ENCODE data around the gene ITPK1. TPM values are rescaled to one million over a fixed set of nuclear protein-coding genes. Genes with fewer than 3 reads are reported as not detected.

The ITPK1 gene
- polyA plus RNA-seq, 4 donors, result 30.4 to 34.3 (median 31.7) TPM

GRCh38 chr14:92997343-92998061 lies 118.2 kb downstream of the ITPK1 start:
- DNase-seq (ENCODE audit: low read depth in 4 of 4, low spot score in 3 of 4), result no peak

- DNase-seq (ENCODE audit: low read depth in 4 of 4, low spot score in 3 of 4), result no peak
Measured at GRCh38 chr14:92995620-92996019, 120.1 kb downstream of the ITPK1 start.

- no peak for DNase-seq (ENCODE audit: low read depth in 4 of 4, low spot score in 3 of 4)
Measured at GRCh38 chr14:92994942-92995341, 120.8 kb downstream of the ITPK1 start.

- no peak for DNase-seq (ENCODE audit: low read depth in 4 of 4, low spot score in 3 of 4)
Measured at GRCh38 chr14:92994131-92994676, 121.5 kb downstream of the ITPK1 start.

- DNase-seq (ENCODE audit: low read depth in 4 of 4, low spot score in 3 of 4), result no peak
Measured at GRCh38 chr14:92993302-92993701, 122.4 kb downstream of the ITPK1 start.

- no peak for DNase-seq (ENCODE audit: low read depth in 4 of 4, low spot score in 3 of 4)
Measured at GRCh38 chr14:92991536-92991935, 124.2 kb downstream of the ITPK1 start.

GRCh38 chr14:92990456-92991430 lies 125.0 kb downstream of the ITPK1 start:
- DNase-seq (ENCODE audit: low read depth in 4 of 4, low spot score in 3 of 4), result no peak

- DNase-seq (ENCODE audit: low read depth in 4 of 4, low spot score in 3 of 4), result no peak
Measured at GRCh38 chr14:92988786-92989755, 126.7 kb downstream of the ITPK1 start.

- no peak for DNase-seq (ENCODE audit: low read depth in 4 of 4, low spot score in 3 of 4)
Measured at GRCh38 chr14:92987713-92988510, 127.8 kb downstream of the ITPK1 start.

GRCh38 chr14:92987148-92987570 lies 128.6 kb downstream of the ITPK1 start:
- no peak for DNase-seq (ENCODE audit: low read depth in 4 of 4, low spot score in 3 of 4)

GRCh38 chr14:92986254-92987147 lies 129.2 kb downstream of the ITPK1 start:
- DNase-seq (ENCODE audit: low read depth in 4 of 4, low spot score in 3 of 4), result no peak

GRCh38 chr14:92985521-92985920 lies 130.2 kb downstream of the ITPK1 start:
- DNase-seq (ENCODE audit: low read depth in 4 of 4, low spot score in 3 of 4), result no peak

GRCh38 chr14:92984896-92985295 lies 130.8 kb downstream of the ITPK1 start:
- no peak for DNase-seq (ENCODE audit: low read depth in 4 of 4, low spot score in 3 of 4)

GRCh38 chr14:92984082-92984788 lies 131.5 kb downstream of the ITPK1 start:
- no peak for DNase-seq (ENCODE audit: low read depth in 4 of 4, low spot score in 3 of 4)

GRCh38 chr14:92982956-92983355 lies 132.8 kb downstream of the ITPK1 start:
- DNase-seq (ENCODE audit: low read depth in 4 of 4, low spot score in 3 of 4), result no peak

- no peak for DNase-seq (ENCODE audit: low read depth in 4 of 4, low spot score in 3 of 4)
Measured at GRCh38 chr14:92981726-92982125, 134.0 kb downstream of the ITPK1 start.

GRCh38 chr14:92980866-92981265 lies 134.9 kb downstream of the ITPK1 start:
- DNase-seq (ENCODE audit: low read depth in 4 of 4, low spot score in 3 of 4), result no peak

Measured in right renal pelvis (tissue), 4 donors.